Measurements from ENCODE around the gene FBXO40.

Gene FBXO40

GRCh38 chr3:121606106-121606505, 12.9 kb downstream of the FBXO40 start:
- no peak for DNase-seq (ENCODE audit: low spot score)

- no peak for DNase-seq (ENCODE audit: low spot score)
Measured at GRCh38 chr3:121619691-121620090, 26.5 kb downstream of the FBXO40 start.

GRCh38 chr3:121621491-121621890, 28.3 kb downstream of the FBXO40 start:
- DNase-seq (ENCODE audit: low spot score), result no peak

- DNase-seq (ENCODE audit: low spot score), result no peak
Measured at GRCh38 chr3:121624147-121624899, 31.1 kb downstream of the FBXO40 start.

- DNase-seq (ENCODE audit: low spot score), result no peak
Measured at GRCh38 chr3:121626495-121626894, 33.3 kb downstream of the FBXO40 start.

- DNase-seq (ENCODE audit: low spot score), result no peak
Measured at GRCh38 chr3:121627211-121627610, 34.0 kb downstream of the FBXO40 start.

- DNase-seq (ENCODE audit: low spot score), result no peak
Measured at GRCh38 chr3:121627622-121628021, 34.4 kb downstream of the FBXO40 start.

- no peak for DNase-seq (ENCODE audit: low spot score)
Measured at GRCh38 chr3:121629601-121630000, 36.4 kb downstream of the FBXO40 start.

GRCh38 chr3:121630355-121630754, 37.2 kb downstream of the FBXO40 start:
- no peak for DNase-seq (ENCODE audit: low spot score)

- no peak for DNase-seq (ENCODE audit: low spot score)
Measured at GRCh38 chr3:121637922-121638321, 44.7 kb downstream of the FBXO40 start.

- DNase-seq (ENCODE audit: low spot score), result no peak
Measured at GRCh38 chr3:121641127-121641526, 47.9 kb downstream of the FBXO40 start.

GRCh38 chr3:121642601-121643314, 49.6 kb downstream of the FBXO40 start:
- no peak for DNase-seq (ENCODE audit: low spot score)

GRCh38 chr3:121645054-121645453, 51.9 kb downstream of the FBXO40 start:
- DNase-seq (ENCODE audit: low spot score), result no peak

GRCh38 chr3:121648219-121648958, 55.2 kb downstream of the FBXO40 start:
- no peak for DNase-seq (ENCODE audit: low spot score)

GRCh38 chr3:121649645-121650044, 56.5 kb downstream of the FBXO40 start:
- no peak for DNase-seq (ENCODE audit: low spot score)

GRCh38 chr3:121651684-121652083, 58.5 kb downstream of the FBXO40 start:
- no peak for DNase-seq (ENCODE audit: low spot score)

- DNase-seq (ENCODE audit: low spot score), result no peak
Measured at GRCh38 chr3:121654493-121655385, 61.6 kb downstream of the FBXO40 start.

GRCh38 chr3:121658716-121659435, 65.7 kb downstream of the FBXO40 start:
- no peak for DNase-seq (ENCODE audit: low spot score)

GRCh38 chr3:121659586-121659985, 66.4 kb downstream of the FBXO40 start:
- no peak for DNase-seq (ENCODE audit: low spot score)

- no peak for DNase-seq (ENCODE audit: low spot score)
Measured at GRCh38 chr3:121660356-121661171, 67.4 kb downstream of the FBXO40 start, which contains the start of gene HCLS1. TSS of gene HCLS1 (minus strand) at chr3:121660903. CDS start at chr3:121658347, 2,556 bp downstream.
